Measurements from ENCODE around the gene INTS4. TPM values are rescaled to one million over a fixed set of nuclear protein-coding genes. Genes with fewer than 3 reads are reported as not detected.

Gene INTS4
- total RNA-seq, 1 experiment from 2014 or later, result 43.9 TPM

GRCh38 chr11:78011301-78011700 lies 16.8 kb upstream of the INTS4 start:
- BruUV-seq (replicated peaks), result no TSS peak
- CTCF ChIA-PET, result no interaction called here

DNA sequence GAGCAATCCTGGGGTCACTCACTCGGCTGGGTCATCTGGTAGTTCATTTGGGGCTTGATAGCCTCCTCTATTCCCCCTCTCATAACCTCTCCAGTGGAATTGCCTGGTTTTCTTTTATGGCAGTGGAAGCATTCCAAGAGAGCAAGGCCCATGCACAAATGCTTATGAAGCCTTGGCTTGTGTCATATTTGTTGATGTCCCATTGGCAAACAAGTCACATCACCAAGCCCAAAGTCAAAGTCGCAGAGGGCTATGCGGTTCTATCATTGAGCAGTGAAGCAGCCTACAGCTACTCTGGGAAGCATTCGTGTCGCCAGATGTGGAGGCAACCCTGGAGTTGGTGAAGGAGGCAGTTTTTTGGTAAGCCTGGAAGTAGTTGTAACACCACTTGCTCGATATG lies 16.3 kb upstream of the INTS4 start:
- TF ChIP-seq, protein P1, sequence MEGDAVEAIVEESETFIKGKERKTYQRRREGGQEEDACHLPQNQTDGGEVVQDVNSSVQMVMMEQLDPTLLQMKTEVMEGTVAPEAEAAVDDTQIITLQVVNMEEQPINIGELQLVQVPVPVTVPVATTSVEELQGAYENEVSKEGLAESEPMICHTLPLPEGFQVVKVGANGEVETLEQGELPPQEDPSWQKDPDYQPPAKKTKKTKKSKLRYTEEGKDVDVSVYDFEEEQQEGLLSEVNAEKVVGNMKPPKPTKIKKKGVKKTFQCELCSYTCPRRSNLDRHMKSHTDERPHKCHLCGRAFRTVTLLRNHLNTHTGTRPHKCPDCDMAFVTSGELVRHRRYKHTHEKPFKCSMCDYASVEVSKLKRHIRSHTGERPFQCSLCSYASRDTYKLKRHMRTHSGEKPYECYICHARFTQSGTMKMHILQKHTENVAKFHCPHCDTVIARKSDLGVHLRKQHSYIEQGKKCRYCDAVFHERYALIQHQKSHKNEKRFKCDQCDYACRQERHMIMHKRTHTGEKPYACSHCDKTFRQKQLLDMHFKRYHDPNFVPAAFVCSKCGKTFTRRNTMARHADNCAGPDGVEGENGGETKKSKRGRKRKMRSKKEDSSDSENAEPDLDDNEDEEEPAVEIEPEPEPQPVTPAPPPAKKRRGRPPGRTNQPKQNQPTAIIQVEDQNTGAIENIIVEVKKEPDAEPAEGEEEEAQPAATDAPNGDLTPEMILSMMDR (IDR thresholded peaks at IDR 0.05; ENCODE audit: unreplicated experiment), result no peak
- Mint-ChIP-seq H3K9me3 (ENCODE audit: low read depth, unreplicated experiment) (no peaks in the 10 kb centered on the region), H3K4me3 (ENCODE audit: low read depth, unreplicated experiment) (no peak overlapping the region), H3K27ac (ENCODE audit: unreplicated experiment) (no peak overlapping the region), H3K27me3 (ENCODE audit: unreplicated experiment) (no peaks in the 10 kb centered on the region), H3K36me3 (ENCODE audit: insufficient read depth, unreplicated experiment) (peaks cover 9% of the 10 kb centered on the region), H3K4me1 (ENCODE audit: low read depth, unreplicated experiment) (no peaks in the 10 kb centered on the region)
- intact Hi-C loops (cut with micrococcal nuclease; ENCODE audit: unreplicated experiment), result no loop called here
- CTCF ChIA-PET, result no interaction called here
- DNase-seq, result no peak
- no TSS peak for BruUV-seq (replicated peaks)

More at GRCh38 chr11:78011301-78011700, 16.8 kb upstream of the INTS4 start:
- TF ChIP-seq, protein P1 (IDR thresholded peaks at IDR 0.05; ENCODE audit: unreplicated experiment), result no peak
- intact Hi-C loops (cut with micrococcal nuclease; ENCODE audit: unreplicated experiment), result no loop called here
- Mint-ChIP-seq H3K4me3 (ENCODE audit: low read depth, unreplicated experiment) (no peak overlapping the region), H3K27ac (ENCODE audit: unreplicated experiment) (no peak overlapping the region), H3K36me3 (ENCODE audit: insufficient read depth, unreplicated experiment) (peaks cover 10% of the 10 kb centered on the region), H3K4me1 (ENCODE audit: low read depth, unreplicated experiment) (no peaks in the 10 kb centered on the region), H3K27me3 (ENCODE audit: unreplicated experiment) (no peaks in the 10 kb centered on the region), H3K9me3 (ENCODE audit: low read depth, unreplicated experiment) (no peaks in the 10 kb centered on the region)
- DNase-seq, result no peak

GRCh38 chr11:78010304-78010703 lies 15.8 kb upstream of the INTS4 start:
- H3K27me3 Mint-ChIP-seq (ENCODE audit: unreplicated experiment), result no peaks in the 10 kb centered on the region
- no TSS peak for BruUV-seq (replicated peaks)
- intact Hi-C loops (cut with micrococcal nuclease; ENCODE audit: unreplicated experiment), result no loop called here
- peaks cover 5% of the 10 kb centered on the region for H3K36me3 Mint-ChIP-seq (ENCODE audit: insufficient read depth, unreplicated experiment)
- CTCF ChIA-PET, result no interaction called here
- H3K9me3 Mint-ChIP-seq (ENCODE audit: low read depth, unreplicated experiment), result no peaks in the 10 kb centered on the region
- no peak overlapping the region for H3K27ac Mint-ChIP-seq (ENCODE audit: unreplicated experiment)
- no peak overlapping the region for H3K4me3 Mint-ChIP-seq (ENCODE audit: low read depth, unreplicated experiment)
- DNase-seq, result no peak
- TF ChIP-seq, protein P1 (IDR thresholded peaks at IDR 0.05; ENCODE audit: unreplicated experiment), result no peak
- no peaks in the 10 kb centered on the region for H3K4me1 Mint-ChIP-seq (ENCODE audit: low read depth, unreplicated experiment)

DNA sequence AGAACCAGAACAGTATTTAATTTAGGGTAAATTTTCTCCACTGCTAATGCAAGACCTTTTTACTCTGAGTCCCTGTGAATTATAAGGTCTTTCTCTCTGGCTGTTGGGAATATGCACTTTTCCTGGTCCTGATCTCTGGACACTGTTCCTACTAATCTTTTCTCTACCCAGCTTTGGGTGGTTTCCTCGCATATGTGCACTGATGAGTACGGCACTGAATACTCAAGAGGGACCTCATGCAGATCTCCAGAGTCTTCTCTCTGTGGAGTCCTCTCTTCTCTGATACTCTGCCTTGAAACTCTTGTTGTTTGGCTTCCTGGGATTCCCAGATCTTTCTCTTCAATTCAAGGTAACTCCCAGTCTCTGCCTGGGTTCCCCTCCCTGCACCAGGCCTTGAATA lies 14.6 kb upstream of the INTS4 start:
- CTCF ChIA-PET, result no interaction called here
- BruUV-seq (replicated peaks), result no TSS peak
- H3K36me3 Mint-ChIP-seq (ENCODE audit: insufficient read depth, unreplicated experiment), result peaks cover 4% of the 10 kb centered on the region
- intact Hi-C loops (cut with micrococcal nuclease; ENCODE audit: unreplicated experiment), result no loop called here
- TF ChIP-seq, protein P1 (IDR thresholded peaks at IDR 0.05; ENCODE audit: unreplicated experiment), result no peak
- H3K4me1 Mint-ChIP-seq (ENCODE audit: low read depth, unreplicated experiment), result no peaks in the 10 kb centered on the region
- DNase-seq, result no peak
- H3K27ac Mint-ChIP-seq (ENCODE audit: unreplicated experiment), result no peak overlapping the region
- H3K27me3 Mint-ChIP-seq (ENCODE audit: unreplicated experiment), result no peaks in the 10 kb centered on the region
- no peaks in the 10 kb centered on the region for H3K9me3 Mint-ChIP-seq (ENCODE audit: low read depth, unreplicated experiment)
- H3K4me3 Mint-ChIP-seq (ENCODE audit: low read depth, unreplicated experiment), result no peak overlapping the region
